Inflammatory macrophage treated with lipopolysaccharide for 4 hours (primary cell): ENCODE measurements around the gene SLC26A6.

Source experiments
- DNase-seq: peaks from one replicate; pipeline ENCODE4 v3.0.0-alpha.2; 2020

The SLC26A6 gene

DNA sequence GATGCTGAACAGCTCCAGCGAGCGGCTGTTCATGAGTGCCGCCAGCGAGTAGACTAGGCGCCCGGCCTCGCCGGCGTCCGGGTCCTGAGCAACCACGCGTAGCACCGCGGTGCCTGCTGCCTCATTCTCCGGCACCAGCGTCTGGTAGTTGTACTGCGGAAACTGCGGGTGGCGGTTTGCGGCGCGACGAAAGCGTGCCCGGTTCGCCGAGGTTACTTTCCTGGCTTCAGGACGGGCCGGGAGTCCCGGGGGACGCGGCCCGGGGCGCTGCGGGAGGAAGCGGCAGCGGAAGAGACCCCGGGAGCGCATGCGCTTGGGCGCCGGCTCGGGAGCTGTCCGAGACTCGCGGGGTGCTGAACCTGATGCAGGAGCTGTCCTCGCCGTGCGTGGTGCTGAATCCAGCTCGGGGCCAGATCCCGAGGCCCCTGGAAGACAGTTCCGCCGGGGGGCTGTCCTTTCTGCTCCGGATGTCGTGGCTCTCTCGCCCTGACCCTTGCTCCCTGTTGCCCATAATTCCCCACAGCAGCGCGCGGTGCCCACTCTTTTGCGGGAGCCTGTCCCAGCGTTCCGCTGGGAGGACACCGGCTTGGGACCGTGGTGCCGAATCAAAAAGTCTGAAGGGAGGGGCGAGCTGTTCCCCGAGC, 26.4 kb upstream of the SLC26A6 start:
- DNase-seq: peak; percentile 28

DNA sequence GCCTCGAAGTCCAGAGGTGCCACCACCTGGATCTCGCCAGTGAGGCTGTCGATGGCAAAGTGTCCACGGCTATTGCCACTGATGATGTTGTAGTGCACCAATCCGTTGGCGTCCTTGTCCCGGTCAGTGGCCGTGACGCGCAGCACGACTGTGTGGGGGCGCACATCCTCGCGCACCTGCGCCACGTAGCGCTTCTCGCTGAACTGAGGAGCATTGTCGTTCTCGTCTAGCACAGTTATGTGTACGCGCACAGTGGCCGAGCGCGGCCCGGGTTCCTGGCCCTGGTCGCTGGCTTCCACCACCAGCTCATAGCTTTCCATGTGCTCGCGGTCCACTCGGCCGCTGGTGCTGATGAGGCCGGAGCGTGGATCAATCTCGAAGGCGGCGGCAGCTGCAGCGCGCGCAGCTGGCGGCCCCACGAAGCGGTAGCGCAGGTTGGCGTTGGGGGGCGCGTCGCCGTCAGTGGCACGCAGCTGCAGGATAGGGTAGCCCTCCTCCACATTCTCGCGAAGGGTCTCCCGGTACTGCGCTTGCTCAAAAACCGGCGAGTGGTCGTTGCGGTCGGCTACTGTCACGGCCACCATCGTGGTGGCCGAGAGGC, 25.6 kb upstream of the SLC26A6 start:
- no peak for DNase-seq

GRCh38 chr3:48656841-48657281, 21.6 kb upstream of the SLC26A6 start:
- DNase-seq: no peak

GRCh38 chr3:48656061-48656840, 21.0 kb upstream of the SLC26A6 start:
- peak; percentile 79 for DNase-seq

- no peak for DNase-seq
Measured at GRCh38 chr3:48655606-48656005, 20.3 kb upstream of the SLC26A6 start.

DNA sequence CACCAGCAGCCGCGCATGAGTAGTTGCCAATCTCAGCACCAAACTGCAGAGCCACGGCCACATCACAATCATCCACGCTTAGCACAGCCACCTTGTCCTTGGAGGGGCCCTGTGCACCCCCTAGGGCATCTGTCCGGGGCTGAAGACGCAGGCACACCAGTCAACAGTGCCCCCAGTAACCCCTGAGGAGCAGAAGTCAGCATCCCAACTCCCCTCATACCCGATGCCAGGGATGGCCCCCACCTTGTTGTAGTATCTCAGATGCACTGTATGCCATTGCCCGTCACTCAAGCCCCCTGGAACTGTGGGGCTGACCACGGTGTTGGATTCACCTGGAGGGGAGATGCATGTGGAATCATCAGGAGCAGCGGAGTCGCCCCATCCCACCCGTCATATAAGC, 19.8 kb upstream of the SLC26A6 start:
- DNase-seq: no peak

GRCh38 chr3:48652923-48653715, 17.9 kb upstream of the SLC26A6 start:
- no peak for DNase-seq

GRCh38 chr3:48651771-48652170, 16.5 kb upstream of the SLC26A6 start:
- DNase-seq: no peak

- DNase-seq: no peak
Measured at GRCh38 chr3:48650723-48651122, 15.5 kb upstream of the SLC26A6 start.

DNA sequence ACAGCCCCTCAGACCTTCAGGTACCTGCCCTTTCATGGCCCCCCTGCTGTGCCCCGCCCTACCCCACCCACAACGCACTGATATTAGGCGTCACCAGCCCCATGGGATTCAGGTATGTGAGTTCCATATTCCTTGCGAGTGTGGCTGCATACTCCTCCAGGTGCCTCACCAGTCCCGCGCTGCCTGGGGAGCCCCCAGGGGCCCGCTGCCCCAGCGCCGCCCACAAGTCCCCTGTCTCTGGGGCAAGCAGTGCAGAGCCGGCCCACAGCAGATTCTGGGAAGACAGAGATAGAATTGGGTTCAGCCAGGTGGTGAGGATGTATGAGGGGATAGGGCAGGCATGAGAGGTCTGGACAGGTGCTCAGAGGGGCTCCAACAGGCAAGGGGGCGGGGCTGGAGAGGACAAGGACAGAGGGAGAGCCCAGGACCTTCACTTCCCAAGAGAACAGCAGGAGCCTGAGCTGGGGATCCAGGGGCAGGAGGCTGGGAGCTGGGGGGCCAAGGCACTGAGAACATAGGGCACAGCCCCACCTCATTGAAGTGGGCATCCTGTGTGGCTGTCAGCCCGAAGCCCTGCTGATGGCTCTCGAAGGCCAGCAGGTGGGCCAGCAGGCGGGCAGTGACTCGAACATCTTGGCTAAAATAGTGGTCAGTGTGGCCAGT, 13.1 kb upstream of the SLC26A6 start:
- no peak for DNase-seq

DNA sequence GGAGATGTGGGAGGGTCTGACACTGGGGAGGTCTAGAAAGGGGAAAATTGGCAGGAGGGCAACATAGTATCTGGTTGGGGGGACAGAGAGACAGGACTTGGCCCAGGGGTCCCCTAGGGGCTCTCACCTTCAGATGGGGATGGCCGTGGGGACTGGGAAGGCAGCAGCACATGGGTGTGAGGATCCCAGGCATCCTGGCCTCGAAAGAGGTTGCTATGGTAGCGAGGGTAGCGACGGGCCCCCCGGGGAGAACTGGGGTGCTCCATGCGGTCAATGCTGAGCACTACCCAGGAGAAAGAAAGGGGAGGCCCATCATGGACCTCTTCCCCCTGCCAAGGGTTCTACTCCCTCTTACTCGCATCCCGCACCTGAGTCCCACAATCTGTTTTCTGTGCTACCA, 12.5 kb upstream of the SLC26A6 start:
- DNase-seq: no peak

DNA sequence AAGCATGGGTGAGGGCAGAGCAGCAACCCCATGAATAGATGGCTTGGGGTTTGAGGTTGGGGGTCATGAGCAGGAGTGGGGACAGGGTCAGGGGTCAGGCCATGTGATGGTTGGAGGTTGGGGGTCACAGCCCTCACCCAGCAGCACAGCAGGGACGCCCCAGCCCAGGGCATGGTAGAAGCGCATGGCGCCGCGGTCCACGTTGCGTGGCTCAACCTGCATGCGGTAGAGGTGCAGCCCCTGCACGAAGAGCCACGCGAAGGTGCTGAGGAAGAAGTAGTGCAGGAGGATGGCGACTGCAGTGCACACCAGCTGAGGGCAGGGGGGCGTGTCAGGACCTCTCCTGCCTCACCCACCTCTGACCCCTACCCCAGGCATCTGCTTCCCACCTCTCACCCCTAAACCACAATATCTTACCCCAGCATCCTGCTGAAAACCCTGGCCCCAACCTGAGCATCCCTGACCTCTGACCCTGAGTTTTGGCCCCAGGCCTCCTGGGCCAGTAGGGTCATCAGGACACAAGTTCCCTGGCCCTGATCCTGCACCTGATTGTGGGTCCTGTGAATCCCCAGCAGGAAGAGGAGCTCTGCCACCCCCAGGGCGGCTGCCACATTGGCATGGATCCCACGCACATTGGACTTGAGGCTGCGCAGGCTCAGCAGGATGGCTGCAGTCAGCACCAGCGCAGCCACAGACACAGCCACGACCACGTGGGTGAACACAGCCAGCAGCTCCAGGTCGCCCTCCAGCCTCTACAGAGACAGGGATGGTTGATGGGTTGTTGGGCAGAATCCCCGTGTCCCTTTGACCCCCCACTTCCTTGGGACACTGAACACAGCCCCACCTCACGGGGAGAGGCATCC, 9.9 kb upstream of the SLC26A6 start:
- DNase-seq: no peak

- DNase-seq: no peak
Measured at GRCh38 chr3:48642605-48643004, 7.3 kb upstream of the SLC26A6 start.

GRCh38 chr3:48641396-48641795, 6.1 kb upstream of the SLC26A6 start:
- DNase-seq: no peak

DNA sequence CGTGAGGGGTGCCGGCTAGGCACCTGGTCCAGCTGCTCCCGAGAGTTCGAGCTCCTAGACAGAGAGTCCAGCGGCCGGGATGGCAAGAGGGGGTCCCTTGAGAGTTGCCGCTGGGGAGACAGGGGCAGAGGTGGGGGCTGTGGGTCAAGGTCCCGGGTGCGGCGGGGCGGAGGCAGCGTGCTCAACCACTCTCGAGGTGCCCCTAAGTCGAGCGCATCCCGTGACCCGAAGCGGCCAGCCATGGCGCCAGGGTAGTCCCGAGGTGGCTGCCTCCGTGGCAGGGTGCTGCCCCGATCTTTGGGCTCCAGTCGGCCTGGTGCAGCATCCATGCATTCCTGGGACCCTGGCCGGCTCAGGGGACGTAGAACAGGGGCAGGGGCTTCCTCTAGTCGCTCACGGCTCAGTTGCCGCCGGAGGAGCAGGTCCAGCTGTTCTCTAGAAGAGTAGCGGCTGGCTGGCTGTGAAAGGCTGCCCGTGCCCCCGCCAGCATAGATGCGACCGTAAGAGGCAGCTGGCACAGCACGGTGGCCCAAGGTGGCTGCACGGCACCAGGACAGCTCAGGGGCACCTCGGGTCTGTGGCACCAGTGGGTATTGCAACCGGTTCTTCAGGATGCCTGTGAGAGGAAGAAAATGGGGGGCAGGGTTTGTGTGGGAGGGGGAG, 4.8 kb upstream of the SLC26A6 start:
- no peak for DNase-seq

DNA sequence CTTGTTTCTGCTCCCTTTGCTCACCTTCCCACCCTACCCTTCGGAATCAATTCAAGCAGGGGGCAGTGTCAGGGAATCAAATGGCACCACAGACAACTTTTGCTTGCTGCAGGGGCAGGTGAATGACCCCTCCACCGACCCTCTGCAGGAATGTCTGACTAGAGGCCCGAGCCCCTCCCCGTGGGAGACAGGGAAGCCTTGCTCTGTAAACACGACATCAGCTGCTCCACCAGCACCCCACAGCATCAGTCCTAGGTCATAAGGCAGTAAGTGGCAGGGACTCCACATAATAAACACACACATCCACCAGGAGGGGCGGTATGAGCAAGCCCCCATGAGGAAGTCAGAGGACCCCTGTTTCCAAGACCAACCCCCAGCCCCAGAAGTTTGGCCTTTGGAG, 2.0 kb upstream of the SLC26A6 start:
- DNase-seq: no peak

- no peak for DNase-seq
Measured at GRCh38 chr3:48636149-48636655, 941 bp upstream of the SLC26A6 start.

- DNase-seq: peak; percentile 35
Measured at GRCh38 chr3:48634661-48635221, 520 bp downstream of the SLC26A6 start.

DNA sequence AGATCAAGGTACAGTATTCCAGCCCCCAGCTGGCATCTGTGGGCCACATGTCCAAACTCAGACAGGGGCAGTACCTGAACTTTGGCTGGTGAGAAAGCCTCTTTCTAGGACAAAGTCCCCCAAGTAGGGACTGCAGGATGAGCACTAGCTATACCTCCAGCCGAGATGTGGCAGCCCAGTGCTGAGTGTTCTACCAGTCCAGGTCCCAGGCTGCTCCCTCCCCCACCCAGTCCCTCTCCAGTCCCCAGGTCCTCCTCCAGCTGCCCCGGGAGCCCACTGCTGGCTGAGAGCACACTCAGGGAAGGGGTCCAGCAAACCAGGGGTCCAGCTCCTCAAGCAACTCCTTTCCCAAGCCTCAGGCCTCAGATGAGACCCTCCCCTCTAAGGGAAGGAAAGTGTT, 1.5 kb downstream of the SLC26A6 start:
- DNase-seq: no peak

- no peak for DNase-seq
Measured at GRCh38 chr3:48633256-48633655, 2.0 kb downstream of the SLC26A6 start.
